ENCODE data around the gene ORC4.

DNA sequence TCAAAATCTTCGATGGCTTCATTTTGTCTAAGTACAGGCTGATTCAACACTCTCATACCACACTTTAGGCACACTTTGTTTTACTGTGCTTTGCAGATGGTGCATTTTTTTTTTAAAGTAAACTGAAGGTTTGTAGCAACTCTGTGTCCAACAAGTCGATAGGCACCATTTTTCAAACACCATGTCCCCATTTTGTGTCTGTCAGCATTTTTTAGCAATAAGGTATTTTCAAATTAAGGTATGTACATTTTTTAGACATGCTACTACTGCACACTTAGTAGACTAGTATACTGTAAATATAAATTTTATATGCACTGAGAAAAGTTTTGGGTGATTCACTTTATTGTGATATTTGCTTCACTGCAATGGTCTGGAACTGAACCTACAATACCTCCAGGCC lies 44.4 kb downstream of the ORC4 start:
- TF ChIP-seq CTCF (IDR thresholded peaks at IDR 0.05; ENCODE audit: poor library complexity, severe bottlenecking) (no peak), EZH2 (IDR thresholded peaks at IDR 0.05; ENCODE audit: borderline replicate concordance, insufficient read depth, low read length, poor library complexity, severe bottlenecking) (no peak), POLR2AphosphoS5 (IDR thresholded peaks at IDR 0.05) (no peak), RAD21 (conservative IDR thresholded peaks at IDR 0.05) (no peak), TAF1 (IDR thresholded peaks at IDR 0.05; ENCODE audit: low read depth) (no peak), MXI1 (conservative IDR thresholded peaks at IDR 0.05; ENCODE audit: poor library complexity, severe bottlenecking) (no peak)
